GM18951 (cell line): ENCODE measurements around the gene SLC44A5.

Experiments
- POLR2A ChIP-seq: IDR thresholded peaks from 4 replicates; pipeline ENCODE4 v1.6.1; 2011; ENCODE audit warnings: mild to moderate bottlenecking; ENCODE audit not compliant: insufficient read length, insufficient read depth; ENCODE audit errors: extremely low read depth
- in situ Hi-C: fragments of 300-500 bp; cut with MboI; formaldehyde crosslinking; loops from one replicate; pipeline ENCODE4 v1.12.0; 2022; ENCODE audit warnings: low sequenced_read_pairs, mixed read lengths, inconsistent platforms; ENCODE audit not compliant: unreplicated experiment

Gene SLC44A5

GRCh38 chr1:75170011-75170410, 440.9 kb downstream of the SLC44A5 start:
- TF ChIP-seq POLR2A = no peak
- in situ Hi-C loops = no loop called here

- in situ Hi-C loops = no loop called here
- no peak for TF ChIP-seq POLR2A
These were observed 444.1 kb downstream of the SLC44A5 start for GRCh38 chr1:75166821-75167220.

GRCh38 chr1:75165264-75165663, 445.6 kb downstream of the SLC44A5 start:
- TF ChIP-seq POLR2A = no peak
- in situ Hi-C loops = no loop called here

- in situ Hi-C loops = no loop called here
- TF ChIP-seq POLR2A = no peak
These were observed 451.8 kb downstream of the SLC44A5 start for GRCh38 chr1:75159154-75159553.
